ENCODE data around the gene TCP1.

Gene TCP1

DNA sequence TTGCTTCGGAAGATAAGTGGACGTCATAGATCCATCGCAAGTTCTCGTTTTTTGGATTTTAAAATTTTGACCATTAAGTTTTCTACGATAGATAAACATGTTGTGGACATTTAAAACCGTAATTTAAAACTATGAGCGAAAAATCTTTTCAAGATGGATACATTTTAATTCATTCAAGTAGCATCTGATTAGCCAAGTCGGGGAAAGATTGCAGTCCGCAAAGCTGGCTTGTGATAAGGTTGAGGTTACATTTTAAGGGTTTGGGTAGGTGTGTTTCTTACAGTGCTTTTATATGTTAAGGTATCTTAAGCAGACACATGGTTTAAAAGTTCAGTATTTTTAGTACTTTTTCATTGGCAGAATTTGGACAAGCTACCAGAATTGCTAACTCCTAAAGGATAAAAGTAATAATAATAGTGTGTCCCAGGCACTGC lies 60.9 kb downstream of the TCP1 start:
- TF ChIP-seq EZH2 (IDR thresholded peaks at IDR 0.05), result no peak
- no peak for TF ChIP-seq POLR2AphosphoS5 (IDR thresholded peaks at IDR 0.05; ENCODE audit: borderline replicate concordance, low read depth, low read length)
- TF ChIP-seq FOXP2 (optimal IDR thresholded peaks at IDR 0.05; ENCODE audit: control extremely low read depth, extremely low read length, insufficient read depth), result no peak
- Histone ChIP-seq H3K27ac (peak overlapping the region; percentile 83; the same call in 1 of the 2 replicates), H3K36me3 (ENCODE audit: insufficient read depth, low read length) (peaks cover 39% of the 10 kb centered on the region), H3K9me3 (ENCODE audit: low read depth, low read length) (no peaks in the 10 kb centered on the region), H3K4me3 (peak overlapping the region; percentile 93), H3K9ac (ENCODE audit: insufficient read length) (peak overlapping the region; percentile 97)
- DNase-seq (ENCODE audit: low read depth, low spot score), result no peak
